Measurements from ENCODE around the gene TFPI.

DNA sequence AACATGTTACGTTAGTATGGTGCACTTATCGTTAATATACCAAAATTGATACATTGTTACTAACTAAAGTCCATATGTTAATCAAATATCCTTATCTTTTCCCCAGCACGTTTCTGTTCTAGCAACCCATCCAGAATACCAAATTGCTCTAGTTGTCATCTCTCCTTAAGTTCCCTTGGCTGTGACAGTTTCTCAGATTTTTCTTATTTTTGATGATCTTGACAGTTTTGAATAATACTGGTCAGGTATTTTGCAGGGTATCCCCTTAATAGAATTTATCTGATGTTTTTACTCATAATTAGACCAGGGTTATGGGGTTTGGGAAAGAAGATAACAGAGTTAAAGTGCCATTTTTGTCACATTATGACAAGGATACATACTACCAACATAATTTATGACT is 47.8 kb downstream of the TFPI start:
- TF ChIP-seq, protein P1, sequence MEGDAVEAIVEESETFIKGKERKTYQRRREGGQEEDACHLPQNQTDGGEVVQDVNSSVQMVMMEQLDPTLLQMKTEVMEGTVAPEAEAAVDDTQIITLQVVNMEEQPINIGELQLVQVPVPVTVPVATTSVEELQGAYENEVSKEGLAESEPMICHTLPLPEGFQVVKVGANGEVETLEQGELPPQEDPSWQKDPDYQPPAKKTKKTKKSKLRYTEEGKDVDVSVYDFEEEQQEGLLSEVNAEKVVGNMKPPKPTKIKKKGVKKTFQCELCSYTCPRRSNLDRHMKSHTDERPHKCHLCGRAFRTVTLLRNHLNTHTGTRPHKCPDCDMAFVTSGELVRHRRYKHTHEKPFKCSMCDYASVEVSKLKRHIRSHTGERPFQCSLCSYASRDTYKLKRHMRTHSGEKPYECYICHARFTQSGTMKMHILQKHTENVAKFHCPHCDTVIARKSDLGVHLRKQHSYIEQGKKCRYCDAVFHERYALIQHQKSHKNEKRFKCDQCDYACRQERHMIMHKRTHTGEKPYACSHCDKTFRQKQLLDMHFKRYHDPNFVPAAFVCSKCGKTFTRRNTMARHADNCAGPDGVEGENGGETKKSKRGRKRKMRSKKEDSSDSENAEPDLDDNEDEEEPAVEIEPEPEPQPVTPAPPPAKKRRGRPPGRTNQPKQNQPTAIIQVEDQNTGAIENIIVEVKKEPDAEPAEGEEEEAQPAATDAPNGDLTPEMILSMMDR (IDR thresholded peaks at IDR 0.05) = no peak
- TF ChIP-seq POLR2A (IDR thresholded peaks at IDR 0.05) = no peak
